Activated CD8-positive, alpha-beta T cell treated with anti-CD3 and anti-CD28 coated beads for 36 hours (primary cell): ENCODE measurements around the gene ZNF512B. TPM values are rescaled to one million over a fixed set of nuclear protein-coding genes. Genes with fewer than 3 reads are reported as not detected.

Source experiments
- ATAC-seq: fragments of 200-7000 bp; cut with Tn5 transposase; one replicate; pipeline ENCODE4 v1.10.0; 2021; ENCODE audit warnings: mild to moderate bottlenecking, moderate library complexity
- CTCF ChIA-PET: fragments of 350-600 bp; sonication (Branson Sonifier 250); formaldehyde crosslinking; loops from one replicate; lab custom pipeline; 2021; ENCODE audit warnings: antibody characterized with exemption; lab: Charles Lee
- POLR2A ChIA-PET: fragments of 350-600 bp; sonication (Branson Sonifier 250); formaldehyde crosslinking; loops from one replicate; lab custom pipeline; 2021; ENCODE audit warnings: antibody characterized with exemption; lab: Charles Lee
- DNase-seq: peaks from one replicate; pipeline ENCODE4 v3.0.0-alpha.2; 2020
- H3K27ac Mint-ChIP-seq: one replicate; pipeline ENCODE4 v1.8.0; 2021; ENCODE audit warnings: mild to moderate bottlenecking, mixed read lengths
- H3K27me3 Mint-ChIP-seq: one replicate; pipeline ENCODE4 v1.8.0; 2021; ENCODE audit warnings: mixed read lengths
- H3K36me3 Mint-ChIP-seq: one replicate; pipeline ENCODE4 v1.8.0; 2021; ENCODE audit warnings: low read depth, mixed read lengths
- H3K4me1 Mint-ChIP-seq: one replicate; pipeline ENCODE4 v1.8.0; 2021; ENCODE audit warnings: low read depth, mixed read lengths
- H3K4me3 Mint-ChIP-seq: one replicate; pipeline ENCODE4 v1.8.0; 2021; ENCODE audit warnings: mild to moderate bottlenecking, moderate library complexity, mixed read lengths
- H3K9me3 Mint-ChIP-seq: one replicate; pipeline ENCODE4 v1.8.0; 2021; ENCODE audit warnings: mixed read lengths
- intact Hi-C: fragments of 100-400 bp; cut with micrococcal nuclease; formaldehyde crosslinking; loops from one replicate; pipeline ENCODE4 v1.10.0; 2022
- total RNA-seq, 2 experiments: library from RNA; stranded (reverse); gene quantifications; one replicate each; pipeline ENCODE4 v1.2.3, GENCODE V29; 2021
- TF ChIP-seq, protein P1 (sequence below): fragments of 200-600 bp; IDR thresholded peaks from one replicate; pipeline ENCODE4 v1.8.0; 2022; ENCODE audit warnings: antibody characterized with exemption, mild to moderate bottlenecking

Gene ZNF512B
- total RNA-seq, 2 experiments from 2014 or later: 7.5 to 8.6 TPM

DNA sequence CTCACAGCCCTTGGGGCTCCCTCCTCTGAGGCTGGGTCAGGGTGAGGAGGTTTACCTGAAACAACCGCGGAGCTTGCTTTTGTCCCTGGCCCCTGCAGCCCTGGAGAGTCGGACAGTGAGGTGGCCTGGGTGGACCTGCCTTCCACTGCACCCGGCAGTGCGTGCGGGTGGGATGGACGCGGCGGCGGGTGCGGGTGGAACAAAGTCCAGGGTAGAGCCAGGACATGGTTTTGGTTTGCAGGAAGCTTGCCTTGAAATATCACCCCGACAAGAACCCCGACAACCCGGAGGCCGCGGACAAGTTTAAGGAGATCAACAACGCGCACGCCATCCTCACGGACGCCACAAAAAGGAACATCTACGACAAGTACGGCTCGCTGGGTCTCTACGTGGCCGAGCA is 40.7 kb downstream of the ZNF512B start:
- DNase-seq (no peak), ATAC-seq (no peak)
- ChIA-PET POLR2A (no interaction called here), CTCF (no interaction called here)
- intact Hi-C loops: no loop called here
- Mint-ChIP-seq H3K4me1 (no peaks in the 10 kb centered on the region), H3K27ac (no peak overlapping the region), H3K27me3 (no peaks in the 10 kb centered on the region), H3K9me3 (no peaks in the 10 kb centered on the region), H3K36me3 (peaks cover 34% of the 10 kb centered on the region), H3K4me3 (no peak overlapping the region)
- TF ChIP-seq, protein P1, sequence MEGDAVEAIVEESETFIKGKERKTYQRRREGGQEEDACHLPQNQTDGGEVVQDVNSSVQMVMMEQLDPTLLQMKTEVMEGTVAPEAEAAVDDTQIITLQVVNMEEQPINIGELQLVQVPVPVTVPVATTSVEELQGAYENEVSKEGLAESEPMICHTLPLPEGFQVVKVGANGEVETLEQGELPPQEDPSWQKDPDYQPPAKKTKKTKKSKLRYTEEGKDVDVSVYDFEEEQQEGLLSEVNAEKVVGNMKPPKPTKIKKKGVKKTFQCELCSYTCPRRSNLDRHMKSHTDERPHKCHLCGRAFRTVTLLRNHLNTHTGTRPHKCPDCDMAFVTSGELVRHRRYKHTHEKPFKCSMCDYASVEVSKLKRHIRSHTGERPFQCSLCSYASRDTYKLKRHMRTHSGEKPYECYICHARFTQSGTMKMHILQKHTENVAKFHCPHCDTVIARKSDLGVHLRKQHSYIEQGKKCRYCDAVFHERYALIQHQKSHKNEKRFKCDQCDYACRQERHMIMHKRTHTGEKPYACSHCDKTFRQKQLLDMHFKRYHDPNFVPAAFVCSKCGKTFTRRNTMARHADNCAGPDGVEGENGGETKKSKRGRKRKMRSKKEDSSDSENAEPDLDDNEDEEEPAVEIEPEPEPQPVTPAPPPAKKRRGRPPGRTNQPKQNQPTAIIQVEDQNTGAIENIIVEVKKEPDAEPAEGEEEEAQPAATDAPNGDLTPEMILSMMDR: no peak

DNA sequence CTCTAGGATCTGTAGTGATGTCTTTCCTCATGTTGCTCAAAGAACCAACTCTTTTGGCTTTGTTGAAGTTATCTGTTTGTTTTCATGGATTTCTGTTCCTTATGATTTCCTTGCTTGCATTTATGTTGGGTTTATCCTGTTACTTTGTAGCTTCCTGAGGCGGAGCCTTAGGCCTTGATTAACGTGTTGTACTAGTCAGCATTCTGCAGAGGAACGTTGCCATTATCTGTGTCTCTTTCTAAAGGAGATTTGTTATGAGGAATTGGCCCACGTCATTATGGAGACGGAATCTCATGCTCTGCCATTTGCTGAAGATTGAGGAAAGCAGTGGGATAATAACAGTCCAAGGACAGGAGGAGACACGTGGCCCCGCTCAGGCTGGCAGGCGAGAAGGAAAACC is 43.4 kb downstream of the ZNF512B start:
- CTCF ChIA-PET: interaction anchor here (1.2 kb wide), 1 partner anchor 17 kb away, joined by 3 read pairs; no protein-coding TSS in a partner anchor
- peaks cover 2% of the 10 kb centered on the region for H3K4me1 Mint-ChIP-seq
- DNase-seq: no peak
- TF ChIP-seq, protein P1: no peak
- no peak overlapping the region for H3K4me3 Mint-ChIP-seq
- ATAC-seq: no peak
- H3K27me3 Mint-ChIP-seq: no peaks in the 10 kb centered on the region
- intact Hi-C loops: no loop called here
- H3K36me3 Mint-ChIP-seq: peaks cover 24% of the 10 kb centered on the region
- no peaks in the 10 kb centered on the region for H3K9me3 Mint-ChIP-seq
- no peak overlapping the region for H3K27ac Mint-ChIP-seq
- POLR2A ChIA-PET: no interaction called here

DNA sequence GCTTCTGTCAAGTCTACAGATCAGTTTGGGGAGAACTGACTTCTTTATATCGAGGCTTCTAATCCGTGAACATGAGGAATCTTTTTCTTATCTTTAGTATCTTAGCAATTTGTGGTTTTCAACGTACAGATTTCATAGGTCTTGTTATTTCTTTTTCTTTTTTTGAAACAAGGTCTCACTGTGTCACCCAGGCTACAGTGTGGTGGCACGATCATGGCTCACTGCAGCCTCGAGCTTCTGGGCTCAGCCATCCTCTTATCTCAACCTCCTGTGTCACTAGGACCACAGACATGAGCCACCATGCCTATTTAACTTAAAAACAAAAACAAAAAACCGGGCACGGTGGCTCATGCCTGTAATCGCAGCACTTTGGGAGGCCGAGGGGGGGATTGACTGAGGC is 45.5 kb downstream of the ZNF512B start:
- ATAC-seq: no peak
- Mint-ChIP-seq H3K9me3 (no peaks in the 10 kb centered on the region), H3K27me3 (no peaks in the 10 kb centered on the region)

DNA sequence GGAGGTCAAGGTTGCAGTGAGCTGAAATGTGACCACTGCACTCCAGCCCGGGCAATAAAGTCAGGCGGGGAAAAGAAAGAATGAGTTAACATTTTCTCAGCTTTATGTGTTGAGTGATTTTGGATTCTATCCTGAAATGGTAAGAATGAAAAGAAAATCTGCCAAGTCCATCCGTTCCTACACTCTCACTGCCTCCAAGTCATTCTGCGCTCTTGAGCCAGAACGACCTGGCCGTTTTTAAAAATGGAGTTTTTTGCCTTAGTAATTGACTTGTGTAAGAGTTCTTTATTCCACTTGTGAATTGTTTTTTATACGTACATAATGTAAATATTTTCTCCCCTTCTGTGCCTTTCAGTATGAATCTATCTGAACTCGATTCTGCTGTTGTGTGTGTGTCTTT is 46.1 kb downstream of the ZNF512B start:
- DNase-seq: no peak
- no peaks in the 10 kb centered on the region for H3K9me3 Mint-ChIP-seq
- TF ChIP-seq, protein P1: no peak
- CTCF ChIA-PET: no interaction called here
- peaks cover 2% of the 10 kb centered on the region for H3K4me1 Mint-ChIP-seq
- no peaks in the 10 kb centered on the region for H3K27me3 Mint-ChIP-seq
- no peak for ATAC-seq
- no peak overlapping the region for H3K4me3 Mint-ChIP-seq
- peaks cover 10% of the 10 kb centered on the region for H3K36me3 Mint-ChIP-seq
- peak overlapping the region; percentile 2 for H3K27ac Mint-ChIP-seq
- POLR2A ChIA-PET: interaction anchor here (1.6 kb wide), 1 partner anchor 17 kb away, joined by 4 read pairs; no protein-coding TSS in a partner anchor
- intact Hi-C loops: no loop called here

More for the DNA sequence above, 45.5 kb downstream of the ZNF512B start:
- DNase-seq: no peak
- ChIA-PET CTCF (interaction anchor here (1.0 kb wide), 1 partner anchor 22 kb away, joined by 3 read pairs; no protein-coding TSS in a partner anchor), POLR2A (no interaction called here)
- H3K27ac Mint-ChIP-seq: no peak overlapping the region
- no peak overlapping the region for H3K4me3 Mint-ChIP-seq
- peaks cover 2% of the 10 kb centered on the region for H3K4me1 Mint-ChIP-seq
- intact Hi-C loops: no loop called here
- H3K36me3 Mint-ChIP-seq: peaks cover 14% of the 10 kb centered on the region
- TF ChIP-seq, protein P1: no peak

DNA sequence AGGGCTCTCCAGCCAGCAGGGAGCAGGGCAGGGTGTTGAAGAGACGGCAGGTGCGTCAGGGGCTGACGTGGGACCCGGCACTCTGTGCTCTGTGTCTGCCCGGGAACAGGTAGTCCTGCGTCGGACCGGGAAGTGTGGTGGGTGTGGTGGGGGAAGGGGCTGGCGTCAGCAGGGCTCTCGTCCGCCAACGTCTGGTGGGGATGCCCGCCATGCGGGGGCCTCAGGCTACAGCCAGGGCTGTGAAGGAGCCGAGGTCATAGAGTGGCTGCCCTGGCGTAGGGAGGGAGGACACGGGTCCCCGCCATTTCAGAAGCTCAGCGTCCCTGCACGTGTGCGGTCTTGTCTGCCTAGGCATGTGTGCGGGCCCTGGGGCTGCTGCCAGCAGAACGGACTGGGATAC is 49.5 kb downstream of the ZNF512B start:
- no peak overlapping the region for H3K4me3 Mint-ChIP-seq
- intact Hi-C loops: no loop called here
- DNase-seq (no peak), ATAC-seq (no peak)
- peaks cover 13% of the 10 kb centered on the region for H3K36me3 Mint-ChIP-seq
- H3K9me3 Mint-ChIP-seq: no peaks in the 10 kb centered on the region
- CTCF ChIA-PET: no interaction called here
- TF ChIP-seq, protein P1: no peak
- POLR2A ChIA-PET: no interaction called here
- H3K27ac Mint-ChIP-seq: no peak overlapping the region
- no peaks in the 10 kb centered on the region for H3K27me3 Mint-ChIP-seq
- H3K4me1 Mint-ChIP-seq: peaks cover 2% of the 10 kb centered on the region
